Fibroblast of lung (primary cell): ENCODE data around the gene TRAPPC3L. TPM values are rescaled to one million over a fixed set of nuclear protein-coding genes. Genes with fewer than 3 reads are reported as not detected.

Experiments used
- DNase-seq, 2 donors: peaks; one replicate each; pipeline versions ENCODE4 v3.0.0 to v3.0.0-alpha.2; 2010; ENCODE audit warnings: low read depth in 2 of 2
- H2AFZ ChIP-seq: 2 replicates; pipeline ENCODE4 v1.5.1; 2012; ENCODE audit warnings: low read length, control low read depth, inconsistent platforms
- H3K27ac ChIP-seq: 2 replicates; pipeline ENCODE4 v1.5.1; 2011; ENCODE audit warnings: low read length, control low read depth; ENCODE audit not compliant: insufficient read depth
- H3K27me3 ChIP-seq: 2 replicates; pipeline ENCODE4 v1.5.1; 2011; ENCODE audit warnings: mild to moderate bottlenecking, low read length; ENCODE audit not compliant: control insufficient read depth, insufficient read depth
- H3K36me3 ChIP-seq: 2 replicates; pipeline ENCODE4 v1.5.1; 2011; ENCODE audit warnings: low read length; ENCODE audit not compliant: control insufficient read depth, insufficient read depth
- H3K4me1 ChIP-seq: 2 replicates; pipeline ENCODE4 v1.5.1; 2011; ENCODE audit warnings: low read length; ENCODE audit not compliant: control insufficient read depth, insufficient read depth; ENCODE audit errors: extremely low read depth
- H3K4me2 ChIP-seq: 2 replicates; pipeline ENCODE4 v1.5.1; 2011; ENCODE audit warnings: low read length, control low read depth; ENCODE audit not compliant: insufficient read depth; ENCODE audit errors: extremely low read depth
- H3K4me3 ChIP-seq, 4 experiments: fragments of 200-600 bp in 1 of 4; sonication (generic) in 1 of 4; replicated peaks in 1 of 4; 2 replicates each; pipeline ENCODE4 v1.5.1; 2011 to 2016; ENCODE audit warnings: low read length in 4 of 4, low read depth in 3 of 4, mild to moderate bottlenecking in 3 of 4, control low read depth in 2 of 4, inconsistent platforms in 1 of 4, mixed read lengths in 1 of 4; ENCODE audit not compliant: insufficient read depth in 1 of 4; ENCODE audit errors: control extremely low read depth in 1 of 4
- H3K79me2 ChIP-seq: 2 replicates; pipeline ENCODE4 v1.5.1; 2012; ENCODE audit warnings: mild to moderate bottlenecking, low read length, inconsistent platforms; ENCODE audit not compliant: control insufficient read depth, insufficient read depth
- H3K9ac ChIP-seq: 2 replicates; pipeline ENCODE4 v1.5.1; 2011; ENCODE audit warnings: mild to moderate bottlenecking, low read length, control low read depth; ENCODE audit not compliant: insufficient read depth
- H3K9me3 ChIP-seq: 2 replicates; pipeline ENCODE4 v1.5.1; 2012; ENCODE audit warnings: low read depth, low read length; ENCODE audit not compliant: control insufficient read depth, insufficient read depth
- H4K20me1 ChIP-seq: 2 replicates; pipeline ENCODE4 v1.5.1; 2011; ENCODE audit warnings: low read length; ENCODE audit not compliant: control insufficient read depth, insufficient read depth; ENCODE audit errors: extremely low read depth
- EZH2 ChIP-seq: IDR thresholded peaks from 2 replicates; pipeline ENCODE4 v1.5.1; 2012; ENCODE audit warnings: low read length, control low read depth, mild to moderate bottlenecking; ENCODE audit errors: missing control alignments
- polyA plus RNA-seq, 2 donors: library from polyadenylated mRNA; depleted of rRNA in 1 of 2; stranded (reverse) in 1 of 2; unstranded in 1 of 2; fragments of >200 nt; gene quantifications; 2 replicates each; pipeline ENCODE4 v1.2.1, GENCODE V29; 2011 to 2012; ENCODE audit warnings: missing spikeins in 1 of 2
- total RNA-seq: library from RNA; depleted of rRNA; stranded (reverse); fragments of >200 nt; gene quantifications from 2 replicates; pipeline ENCODE4 v1.2.1, GENCODE V29; 2014
- TF ChIP-seq, protein P1 (sequence below), 2 donors: IDR thresholded peaks in 1 of 2; conservative IDR thresholded peaks in 1 of 2; 1 replicate in 1 of 2; 2 replicates in 1 of 2; pipeline ENCODE4 v1.5.1; 2011 to 2012; ENCODE audit warnings: low read length in 2 of 2, control low read depth in 1 of 2, inconsistent platforms in 1 of 2, low read depth in 1 of 2, mild to moderate bottlenecking in 1 of 2

The TRAPPC3L gene
- total and polyA plus RNA-seq, 2 donors (not counting 1 experiment from before 2014, with no cell fraction given) = under 0.01 to 0.05 TPM

GRCh38 chr6:116543149-116543548 lies 2.3 kb downstream of the TRAPPC3L start:
- no peak for TF ChIP-seq EZH2
- TF ChIP-seq, protein P1, sequence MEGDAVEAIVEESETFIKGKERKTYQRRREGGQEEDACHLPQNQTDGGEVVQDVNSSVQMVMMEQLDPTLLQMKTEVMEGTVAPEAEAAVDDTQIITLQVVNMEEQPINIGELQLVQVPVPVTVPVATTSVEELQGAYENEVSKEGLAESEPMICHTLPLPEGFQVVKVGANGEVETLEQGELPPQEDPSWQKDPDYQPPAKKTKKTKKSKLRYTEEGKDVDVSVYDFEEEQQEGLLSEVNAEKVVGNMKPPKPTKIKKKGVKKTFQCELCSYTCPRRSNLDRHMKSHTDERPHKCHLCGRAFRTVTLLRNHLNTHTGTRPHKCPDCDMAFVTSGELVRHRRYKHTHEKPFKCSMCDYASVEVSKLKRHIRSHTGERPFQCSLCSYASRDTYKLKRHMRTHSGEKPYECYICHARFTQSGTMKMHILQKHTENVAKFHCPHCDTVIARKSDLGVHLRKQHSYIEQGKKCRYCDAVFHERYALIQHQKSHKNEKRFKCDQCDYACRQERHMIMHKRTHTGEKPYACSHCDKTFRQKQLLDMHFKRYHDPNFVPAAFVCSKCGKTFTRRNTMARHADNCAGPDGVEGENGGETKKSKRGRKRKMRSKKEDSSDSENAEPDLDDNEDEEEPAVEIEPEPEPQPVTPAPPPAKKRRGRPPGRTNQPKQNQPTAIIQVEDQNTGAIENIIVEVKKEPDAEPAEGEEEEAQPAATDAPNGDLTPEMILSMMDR (conservative IDR thresholded peaks at IDR 0.05 in 1 of 2, IDR thresholded peaks at IDR 0.05 in 1 of 2; ENCODE audit: low read depth in 1 of 2, low read length in 2 of 2) = no peak
- Histone ChIP-seq H3K27ac (no peak overlapping the region), H3K36me3 (no peaks in the 10 kb centered on the region), H2AFZ (no peak overlapping the region), H4K20me1 (no peaks in the 10 kb centered on the region), H3K4me3 (no peak overlapping the region), H3K27me3 (no peaks in the 10 kb centered on the region), H3K9me3 (no peaks in the 10 kb centered on the region), H3K9ac (no peak overlapping the region), H3K79me2 (no peaks in the 10 kb centered on the region), H3K4me1 (no peaks in the 10 kb centered on the region), H3K4me2 (no peak overlapping the region)
- peak in 1 of 2 donors; percentile 22 for DNase-seq

- no peak for TF ChIP-seq EZH2
- TF ChIP-seq, protein P1 (conservative IDR thresholded peaks at IDR 0.05 in 1 of 2, IDR thresholded peaks at IDR 0.05 in 1 of 2; ENCODE audit: low read depth in 1 of 2, low read length in 2 of 2) = no peak
- Histone ChIP-seq H3K4me1 (no peaks in the 10 kb centered on the region), H3K79me2 (no peaks in the 10 kb centered on the region), H3K4me3 (no peak overlapping the region), H2AFZ (no peak overlapping the region), H3K4me2 (no peak overlapping the region), H3K27ac (no peak overlapping the region), H3K9ac (no peak overlapping the region), H3K9me3 (no peaks in the 10 kb centered on the region), H4K20me1 (no peaks in the 10 kb centered on the region), H3K27me3 (no peaks in the 10 kb centered on the region), H3K36me3 (no peaks in the 10 kb centered on the region)
- no peak for DNase-seq
Measured at GRCh38 chr6:116542426-116542825, 3.1 kb downstream of the TRAPPC3L start.

GRCh38 chr6:116536216-116536621 lies 9.3 kb downstream of the TRAPPC3L start:
- no peak overlapping the region for H3K4me2 ChIP-seq
- no peaks in the 10 kb centered on the region for H4K20me1 ChIP-seq
- H3K27me3 ChIP-seq = no peaks in the 10 kb centered on the region
- no peaks in the 10 kb centered on the region for H3K79me2 ChIP-seq
- H3K27ac ChIP-seq = no peak overlapping the region
- H3K4me1 ChIP-seq = no peaks in the 10 kb centered on the region
- TF ChIP-seq EZH2 = no peak
- TF ChIP-seq, protein P1 (conservative IDR thresholded peaks at IDR 0.05 in 1 of 2, IDR thresholded peaks at IDR 0.05 in 1 of 2; ENCODE audit: low read depth in 1 of 2, low read length in 2 of 2) = peak; percentile 50 to 66
- no peak overlapping the region for H3K9ac ChIP-seq
- DNase-seq = peak; percentile 63 to 78
- no peaks in the 10 kb centered on the region for H3K36me3 ChIP-seq
- H3K9me3 ChIP-seq = no peaks in the 10 kb centered on the region
- peak overlapping the region; percentile 90 for H2AFZ ChIP-seq
- no peak overlapping the region for H3K4me3 ChIP-seq
